Thoracic aorta (tissue), 2 donors: ENCODE data around the gene THAP2. TPM values are rescaled to one million over a fixed set of nuclear protein-coding genes. Genes with fewer than 3 reads are reported as not detected.
"Not testable (repeated sequence)": the region's sequence is repeated elsewhere in the genome, so short reads cannot be mapped to it uniquely, and the experiment has no call there.

ENCODE experiments used
- ATAC-seq: fragments of 150-250 bp; one replicate; pipeline ENCODE4 v1.8.0; 2017; ENCODE audit warnings: low read depth; ENCODE audit not compliant: insufficient number of reproducible peaks, low FRiP score
- DNase-seq: peaks from one replicate; pipeline ENCODE4 v3.0.0-alpha.2; 2020; ENCODE audit warnings: low spot score
- H3K27ac ChIP-seq, 2 donors: fragments of 200-600 bp; sonication (generic); 1 replicate in 1 of 2; 2 replicates in 1 of 2; pipeline ENCODE4 v1.5.1; 2016; ENCODE audit warnings: mild to moderate bottlenecking in 2 of 2, moderate library complexity in 2 of 2
- H3K27me3 ChIP-seq: fragments of 200-600 bp; sonication (generic); replicated peaks from 2 replicates; pipeline ENCODE4 v1.6.0; 2016; ENCODE audit warnings: mild to moderate bottlenecking; ENCODE audit not compliant: insufficient read depth
- H3K36me3 ChIP-seq: fragments of 200-600 bp; sonication (generic); one replicate; pipeline ENCODE4 v1.5.1; 2016
- H3K4me1 ChIP-seq, 2 donors: fragments of 200-600 bp; sonication (generic); 1 replicate in 1 of 2; 2 replicates in 1 of 2; pipeline versions ENCODE4 v1.5.1 to v1.6.0; 2016; ENCODE audit warnings: low read depth in 2 of 2, mild to moderate bottlenecking in 1 of 2; ENCODE audit not compliant: control insufficient read depth in 1 of 2
- H3K4me3 ChIP-seq: fragments of 200-600 bp; sonication (generic); 2 replicates; pipeline ENCODE4 v1.5.1; 2016; ENCODE audit warnings: mild to moderate bottlenecking
- H3K9me3 ChIP-seq: fragments of 200-600 bp; sonication (generic); 2 replicates; pipeline ENCODE4 v1.5.1; 2016
- total RNA-seq, 2 donors: library from RNA; depleted of rRNA; stranded (reverse); fragments of >200 nt; gene quantifications; one replicate each; pipeline versions ENCODE4 v1.1.0 to v1.2.3, GENCODE V29; 2016
- TF ChIP-seq, protein P1 (sequence below): fragments of 200-600 bp; sonication (generic); IDR thresholded peaks from one replicate; pipeline ENCODE4 v1.5.1; 2019; ENCODE audit warnings: antibody characterized with exemption

The THAP2 gene
- total RNA-seq, 2 donors from 2014 or later: 0.95 to 5.9 TPM

DNA sequence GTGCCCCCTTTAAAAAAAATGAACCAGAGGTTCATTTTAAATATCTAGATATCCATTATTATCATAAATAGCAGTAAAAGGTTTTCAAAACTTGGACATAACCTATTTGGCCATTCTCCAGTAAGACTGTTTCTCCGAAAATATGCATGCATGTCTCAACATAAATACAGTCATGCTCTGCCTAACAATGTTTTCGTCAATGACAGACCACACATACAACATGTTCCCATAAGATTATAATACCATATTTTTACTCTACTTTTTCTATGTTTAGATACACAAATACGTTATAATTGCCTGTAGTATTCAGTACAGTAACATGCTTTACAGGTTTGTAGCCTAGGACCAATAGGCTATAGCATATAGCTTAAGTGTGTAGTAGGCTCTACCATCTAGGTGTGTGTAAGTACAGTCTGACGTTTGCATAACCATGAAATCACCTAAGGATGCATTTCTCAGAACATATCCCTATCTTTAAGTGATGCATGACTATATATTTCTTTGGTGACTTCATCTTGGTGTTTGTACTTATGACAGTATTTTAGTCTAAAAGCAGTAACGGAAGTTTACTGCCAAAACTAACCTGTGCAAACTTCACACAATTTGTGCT lies 25.0 kb downstream of the THAP2 start:
- Histone ChIP-seq H3K27me3 (no peaks in the 10 kb centered on the region), H3K4me3 (no peak overlapping the region), H3K27ac (no peak overlapping the region), H3K9me3 (no peaks in the 10 kb centered on the region), H3K4me1 (peaks cover 6 to 27% of the 10 kb centered on the region in 2 donors), H3K36me3 (no peaks in the 10 kb centered on the region)
- no peak for DNase-seq
- TF ChIP-seq, protein P1, sequence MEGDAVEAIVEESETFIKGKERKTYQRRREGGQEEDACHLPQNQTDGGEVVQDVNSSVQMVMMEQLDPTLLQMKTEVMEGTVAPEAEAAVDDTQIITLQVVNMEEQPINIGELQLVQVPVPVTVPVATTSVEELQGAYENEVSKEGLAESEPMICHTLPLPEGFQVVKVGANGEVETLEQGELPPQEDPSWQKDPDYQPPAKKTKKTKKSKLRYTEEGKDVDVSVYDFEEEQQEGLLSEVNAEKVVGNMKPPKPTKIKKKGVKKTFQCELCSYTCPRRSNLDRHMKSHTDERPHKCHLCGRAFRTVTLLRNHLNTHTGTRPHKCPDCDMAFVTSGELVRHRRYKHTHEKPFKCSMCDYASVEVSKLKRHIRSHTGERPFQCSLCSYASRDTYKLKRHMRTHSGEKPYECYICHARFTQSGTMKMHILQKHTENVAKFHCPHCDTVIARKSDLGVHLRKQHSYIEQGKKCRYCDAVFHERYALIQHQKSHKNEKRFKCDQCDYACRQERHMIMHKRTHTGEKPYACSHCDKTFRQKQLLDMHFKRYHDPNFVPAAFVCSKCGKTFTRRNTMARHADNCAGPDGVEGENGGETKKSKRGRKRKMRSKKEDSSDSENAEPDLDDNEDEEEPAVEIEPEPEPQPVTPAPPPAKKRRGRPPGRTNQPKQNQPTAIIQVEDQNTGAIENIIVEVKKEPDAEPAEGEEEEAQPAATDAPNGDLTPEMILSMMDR: no peak
- ATAC-seq: no peak

DNA sequence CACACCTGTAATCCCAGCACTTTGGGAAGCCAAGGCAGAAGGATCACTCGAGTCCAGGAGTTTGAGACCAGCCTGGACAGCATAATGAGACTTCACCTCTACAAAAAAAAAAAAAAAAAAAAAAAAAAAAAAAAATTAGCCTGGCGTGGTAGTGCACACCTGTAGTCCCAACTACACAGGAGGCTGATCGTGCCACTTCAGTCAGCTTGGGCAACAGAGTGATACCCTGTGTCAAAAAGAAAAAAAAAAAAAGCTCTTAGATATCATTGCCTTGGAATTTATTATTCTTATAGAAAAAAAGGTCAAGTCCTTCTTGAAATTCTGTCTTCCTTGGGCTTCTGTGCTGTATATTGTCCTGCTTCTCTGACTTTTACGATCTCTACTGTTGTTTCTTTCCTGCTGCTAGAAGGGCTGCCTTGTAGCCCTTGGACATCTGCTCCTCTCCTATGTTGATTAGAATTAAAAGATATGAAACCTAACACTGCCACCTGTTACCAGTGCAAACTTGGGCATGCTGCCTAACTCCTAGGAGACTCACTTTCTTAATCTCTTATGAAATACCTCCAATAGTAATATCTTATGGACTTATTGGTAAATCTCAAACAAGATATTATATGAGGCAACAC lies 27.5 kb downstream of the THAP2 start:
- no peaks in the 10 kb centered on the region for H3K36me3 ChIP-seq
- no peaks in the 10 kb centered on the region for H3K27me3 ChIP-seq
- no peaks in the 10 kb centered on the region for H3K9me3 ChIP-seq
- ATAC-seq (no peak), DNase-seq (no peak)
- TF ChIP-seq, protein P1: no peak
- H3K4me3 ChIP-seq: no peak overlapping the region
- peaks cover 6 to 23% of the 10 kb centered on the region in 2 donors for H3K4me1 ChIP-seq
- no peak overlapping the region for H3K27ac ChIP-seq

DNA sequence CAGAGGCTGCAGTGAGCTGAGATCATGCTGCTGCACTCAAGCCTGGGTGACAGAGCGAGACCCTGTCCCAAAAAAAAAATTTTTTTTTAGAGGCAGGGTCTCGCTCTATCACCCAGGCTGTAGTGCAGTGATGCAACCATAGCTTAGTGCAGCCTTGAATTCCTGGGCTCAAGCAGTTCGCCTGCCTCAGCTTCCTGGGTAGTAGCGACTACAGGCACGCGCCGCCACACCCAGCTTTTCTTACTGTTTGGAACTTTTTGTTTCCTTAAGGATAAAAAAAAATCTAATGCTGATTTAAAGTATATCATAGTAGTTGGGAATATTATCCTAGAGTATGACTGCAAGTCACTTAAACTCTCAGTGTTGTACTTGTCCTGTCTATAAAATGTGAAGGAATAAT lies 29.0 kb downstream of the THAP2 start:
- peaks cover 8% of the 10 kb centered on the region for H3K36me3 ChIP-seq
- no peaks in the 10 kb centered on the region for H3K9me3 ChIP-seq
- ATAC-seq (no peak), DNase-seq (no peak)
- H3K4me1 ChIP-seq: peaks cover 0 to 10% of the 10 kb centered on the region in 2 donors
- H3K4me3 ChIP-seq: no peak overlapping the region
- H3K27ac ChIP-seq: no peak overlapping the region
- TF ChIP-seq, protein P1: no peak
- no peaks in the 10 kb centered on the region for H3K27me3 ChIP-seq

GRCh38 chr12:71693651-71694050 lies 29.6 kb downstream of the THAP2 start:
- H3K4me3 ChIP-seq, ATAC-seq, DNase-seq, H3K27ac ChIP-seq, H3K4me1 ChIP-seq, H3K9me3 ChIP-seq, H3K36me3 ChIP-seq, H3K27me3 ChIP-seq: not testable (repeated sequence)

GRCh38 chr12:71694099-71694820 lies 30.2 kb downstream of the THAP2 start:
- Histone ChIP-seq H3K9me3 (no peaks in the 10 kb centered on the region), H3K27ac (no peak overlapping the region), H3K27me3 (no peaks in the 10 kb centered on the region), H3K4me1 (peaks cover 0 to 2% of the 10 kb centered on the region in 2 donors), H3K4me3 (no peak overlapping the region), H3K36me3 (peaks cover 14% of the 10 kb centered on the region)
- TF ChIP-seq, protein P1: no peak
- ATAC-seq: no peak
- DNase-seq: no peak
